ENCODE data around the gene PPP1R36.
"Not testable (repeated sequence)": the region's sequence is repeated elsewhere in the genome, so short reads cannot be mapped to it uniquely, and the experiment has no call there.

Gene PPP1R36

DNA sequence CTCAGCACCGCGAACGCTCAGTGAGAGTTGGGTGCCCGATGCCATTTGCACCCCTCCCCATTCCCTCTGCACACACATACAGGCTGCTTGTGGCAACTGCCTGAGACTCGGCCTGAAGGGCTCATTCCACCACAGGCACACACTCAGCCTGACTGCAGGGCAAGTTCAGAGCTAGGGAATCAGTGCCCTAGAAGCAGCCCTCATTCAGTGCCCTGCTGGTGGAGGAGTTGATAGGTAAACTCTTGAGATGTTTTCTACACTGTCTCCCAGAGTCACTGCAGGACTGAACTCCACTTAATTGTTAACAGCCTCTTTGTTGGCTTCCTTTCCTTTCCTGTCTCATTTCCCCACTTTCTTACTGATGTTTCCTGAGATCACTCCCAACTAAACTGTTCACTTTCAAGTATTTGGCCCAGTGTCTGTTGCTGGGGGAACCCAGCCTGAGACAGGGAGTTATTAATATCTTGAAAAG lies 16.9 kb downstream of the PPP1R36 start:
- no peak for DNase-seq (ENCODE audit: low read depth in 2 of 2)

DNA sequence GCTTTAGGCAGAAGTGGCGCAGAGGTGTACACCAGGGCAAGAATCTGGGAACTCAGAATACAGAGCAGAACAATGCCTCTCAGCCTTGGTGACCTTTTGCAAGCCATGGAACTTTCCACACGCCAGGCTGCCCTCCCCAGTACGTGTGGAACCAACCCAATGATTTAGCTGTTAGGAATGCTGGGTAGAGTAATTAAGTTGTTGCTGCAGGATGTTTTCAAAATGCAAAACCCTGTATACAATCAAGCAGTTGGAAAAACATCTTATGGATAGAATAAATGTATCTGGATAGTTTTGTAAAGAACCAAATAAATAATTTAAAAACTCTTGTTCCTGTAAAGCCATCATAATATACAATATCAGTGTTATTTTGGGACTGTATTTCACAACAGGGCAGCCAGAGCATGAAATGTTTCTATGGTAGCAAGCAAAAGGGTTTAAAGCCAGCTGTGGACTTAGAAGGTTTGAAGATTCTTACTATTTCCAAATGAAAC lies 19.4 kb downstream of the PPP1R36 start:
- no peak for DNase-seq (ENCODE audit: low read depth in 2 of 2)

DNA sequence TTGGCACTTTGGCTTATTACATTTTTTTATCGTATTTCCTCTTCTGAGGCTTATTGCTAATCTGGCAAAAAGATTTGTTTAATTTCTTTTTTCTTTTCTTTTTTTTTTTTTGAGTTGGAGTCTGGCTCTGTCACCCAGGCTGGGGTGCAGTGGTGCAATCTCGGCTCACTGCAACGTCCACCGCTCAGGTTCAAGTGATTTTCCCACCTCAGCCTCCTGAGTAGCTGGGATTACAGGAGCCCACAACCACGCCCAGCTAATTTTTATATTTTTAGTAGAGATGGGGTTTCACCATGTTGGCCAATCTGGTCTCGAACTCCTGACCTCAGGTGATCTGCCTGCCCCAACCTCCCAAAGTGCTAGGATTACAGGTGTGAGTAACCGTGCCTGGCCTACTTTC lies 19.9 kb downstream of the PPP1R36 start:
- DNase-seq (ENCODE audit: low read depth in 2 of 2): not testable (repeated sequence)

DNA sequence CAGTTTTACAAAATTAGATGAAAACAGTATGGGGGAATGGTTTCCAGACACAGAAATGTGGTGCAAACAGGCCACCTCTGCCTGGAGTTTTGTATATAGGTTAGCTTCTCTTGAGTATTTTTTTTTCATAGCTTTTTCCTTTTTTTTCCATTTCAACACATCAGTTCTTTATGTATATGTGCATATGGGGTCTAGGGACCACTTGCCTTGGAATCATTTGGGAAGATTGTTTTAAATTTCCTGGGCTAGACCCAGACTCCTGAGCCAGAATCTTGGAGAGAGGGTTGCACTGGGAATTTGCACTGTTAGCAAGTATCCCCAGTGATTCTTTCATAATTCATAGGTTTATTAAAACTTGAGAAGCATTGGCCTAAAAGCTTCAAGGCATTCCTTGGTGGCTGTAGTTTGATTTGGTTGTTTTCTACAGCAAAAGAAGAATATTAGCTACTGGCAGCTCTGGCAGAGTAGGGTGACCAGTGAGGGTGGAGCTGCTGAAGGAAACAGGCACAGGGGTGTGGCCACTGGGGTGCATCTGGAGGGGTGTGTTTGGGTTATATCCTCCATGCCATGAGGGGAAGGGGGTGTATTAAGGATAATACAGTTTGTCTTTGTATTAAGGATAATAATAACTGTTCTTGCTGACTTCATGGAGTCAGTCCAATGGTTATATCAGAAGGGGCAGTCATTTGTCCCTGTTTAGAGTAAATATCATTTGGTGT lies 22.8 kb downstream of the PPP1R36 start:
- no peak for DNase-seq (ENCODE audit: low read depth in 2 of 2)

DNA sequence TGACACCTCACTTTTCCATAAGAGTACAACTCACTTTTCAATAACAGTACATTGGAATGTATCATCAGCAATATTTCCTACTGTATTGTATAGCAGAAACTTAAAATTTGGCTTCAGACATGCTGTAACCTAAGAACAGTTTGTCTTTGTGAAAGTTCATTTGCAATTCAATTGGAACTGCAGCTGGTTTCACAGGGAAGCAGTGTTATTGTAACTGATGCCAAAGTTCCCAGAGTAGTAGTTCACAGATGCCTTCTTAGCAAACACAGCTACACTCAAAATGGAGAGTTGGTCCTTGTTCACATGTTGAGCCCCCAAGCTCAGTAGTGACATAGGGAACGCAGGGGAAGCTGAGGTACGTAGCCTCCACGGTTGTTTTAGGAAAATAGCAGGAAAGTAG lies 23.3 kb downstream of the PPP1R36 start:
- no peak for DNase-seq (ENCODE audit: low read depth in 2 of 2)

DNA sequence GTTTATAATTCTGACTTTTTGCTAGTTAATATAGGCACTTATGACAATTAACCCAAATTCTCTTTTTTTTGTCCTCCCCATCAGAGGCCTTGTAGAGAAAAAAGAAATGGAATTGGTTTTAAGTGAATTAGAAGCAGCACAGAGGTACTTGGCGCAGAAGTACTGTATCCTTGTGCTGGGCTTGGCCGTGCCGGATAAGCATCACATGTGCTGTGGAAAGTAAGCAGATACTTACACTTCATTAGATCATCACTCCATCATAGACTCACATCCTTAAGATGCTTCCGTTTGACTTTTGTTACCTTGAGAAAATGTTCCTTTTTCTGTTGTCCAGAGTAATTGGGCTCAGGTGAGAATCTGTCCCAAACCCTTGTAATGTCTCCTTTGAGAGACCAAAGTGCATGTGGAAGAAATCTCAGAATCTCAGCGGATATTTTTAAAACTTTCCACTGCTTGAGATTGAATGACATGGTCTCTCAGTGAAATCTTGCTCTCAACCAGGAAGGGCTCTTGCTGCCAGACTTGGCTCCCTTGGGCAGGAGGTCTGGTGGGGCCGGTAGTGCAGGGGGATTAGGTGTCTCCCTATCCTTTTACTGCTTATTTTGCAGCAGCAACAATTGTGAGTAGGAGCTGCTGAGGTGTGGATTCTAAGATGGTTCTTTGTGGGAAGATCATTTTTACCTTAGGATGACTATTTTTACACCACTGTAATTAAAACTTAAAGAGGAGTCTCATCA lies 24.8 kb downstream of the PPP1R36 start:
- DNase-seq (ENCODE audit: low read depth in 2 of 2): no peak

DNA sequence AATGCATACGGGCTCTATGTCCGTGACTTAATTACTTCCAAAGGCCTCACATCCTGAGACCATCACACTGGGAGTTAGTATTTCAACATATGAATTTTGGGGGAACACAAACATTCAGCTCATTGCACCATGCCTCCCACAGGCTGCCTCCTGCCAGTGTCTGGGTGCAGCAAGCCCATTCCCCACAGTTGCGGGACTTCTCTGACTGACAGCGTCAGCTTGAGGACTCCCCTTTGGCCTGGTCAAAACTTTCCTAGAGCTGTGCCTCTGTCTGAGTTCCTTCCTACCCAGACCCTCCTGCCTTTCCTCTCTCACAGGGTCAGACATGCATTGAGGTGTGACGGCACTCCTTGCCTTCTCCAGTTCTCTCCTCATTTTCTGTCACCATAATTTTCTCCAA lies 27.4 kb downstream of the PPP1R36 start:
- DNase-seq (ENCODE audit: low read depth in 2 of 2): no peak

DNA sequence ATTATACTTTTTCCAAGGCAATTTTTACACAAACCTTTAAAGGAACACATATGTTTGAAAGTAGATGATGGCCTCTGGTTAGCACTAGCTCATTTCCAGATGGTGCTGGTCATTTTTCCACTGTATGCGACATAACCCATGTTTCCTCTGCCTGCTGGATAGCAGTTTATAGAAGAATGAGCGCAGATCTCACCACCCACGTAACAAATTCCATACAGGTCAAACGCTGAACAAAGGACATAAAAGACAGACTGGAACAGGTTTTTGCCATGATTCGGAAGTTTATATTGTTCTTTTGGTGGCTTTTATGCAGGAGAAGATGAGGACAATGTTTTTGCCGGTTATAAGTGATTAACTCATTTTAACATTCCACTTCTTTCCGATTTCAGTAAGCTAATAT lies 30.7 kb downstream of the PPP1R36 start:
- DNase-seq (ENCODE audit: low read depth in 2 of 2): no peak

DNA sequence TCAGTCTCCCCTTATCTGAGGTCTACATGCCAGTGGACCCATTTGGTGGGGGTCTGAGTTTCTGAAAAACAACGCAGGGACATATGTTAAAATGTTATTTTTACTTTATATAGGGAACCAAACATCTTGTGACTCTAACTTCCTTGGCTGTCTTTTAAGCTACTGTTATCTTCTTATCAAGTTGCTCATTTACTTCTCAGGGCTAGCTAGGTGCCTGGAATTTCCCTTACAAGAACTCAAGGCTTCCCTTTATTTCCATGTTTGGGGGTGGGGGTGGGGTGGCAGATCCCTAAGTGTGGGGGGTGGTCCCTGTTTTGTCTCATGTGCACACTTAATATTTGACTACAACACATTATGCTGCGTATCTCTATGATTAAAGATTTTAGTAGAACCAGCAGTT lies 31.6 kb downstream of the PPP1R36 start:
- no peak for DNase-seq (ENCODE audit: low read depth in 2 of 2)

DNA sequence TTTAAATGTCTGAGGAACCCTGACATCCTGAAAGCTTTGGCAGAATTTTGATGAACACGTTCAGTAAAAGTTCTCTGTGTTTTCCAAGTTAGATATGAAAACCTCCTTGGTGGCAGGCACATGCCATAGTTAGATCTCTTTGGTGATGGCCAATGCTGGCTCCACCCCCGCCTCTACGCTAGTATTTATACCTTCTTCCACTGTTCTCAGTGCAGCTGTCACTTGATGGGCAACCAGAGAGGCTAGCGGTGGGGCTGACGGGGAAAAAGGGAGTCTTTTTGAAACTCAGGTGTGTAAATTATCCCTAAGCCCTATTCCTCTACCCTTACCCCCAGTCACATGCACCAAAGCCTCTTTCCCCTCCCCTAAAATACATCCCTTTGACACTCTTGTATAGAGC lies 32.1 kb downstream of the PPP1R36 start:
- DNase-seq (ENCODE audit: low read depth in 2 of 2): no peak

DNA sequence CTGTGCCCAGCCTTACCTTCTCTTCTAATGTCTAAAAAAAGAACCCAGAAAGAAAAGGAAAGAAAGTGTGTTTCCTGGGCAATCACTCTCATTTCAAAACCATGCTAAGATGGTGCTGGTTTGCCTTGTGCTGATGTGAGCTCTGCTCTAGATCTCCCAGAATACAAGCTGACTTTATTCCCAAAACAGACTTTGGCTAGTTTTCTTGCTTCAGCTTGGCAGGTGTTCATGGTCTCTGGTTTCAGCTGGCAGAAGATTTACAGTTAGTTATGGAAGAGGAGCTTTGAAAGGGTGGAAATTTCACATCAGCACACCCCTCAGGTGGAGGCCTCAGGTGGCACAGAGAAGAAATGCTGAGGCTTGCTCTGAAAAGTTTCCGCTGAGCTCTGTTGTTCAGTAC lies 34.4 kb downstream of the PPP1R36 start:
- DNase-seq (ENCODE audit: low read depth in 2 of 2): no peak

DNA sequence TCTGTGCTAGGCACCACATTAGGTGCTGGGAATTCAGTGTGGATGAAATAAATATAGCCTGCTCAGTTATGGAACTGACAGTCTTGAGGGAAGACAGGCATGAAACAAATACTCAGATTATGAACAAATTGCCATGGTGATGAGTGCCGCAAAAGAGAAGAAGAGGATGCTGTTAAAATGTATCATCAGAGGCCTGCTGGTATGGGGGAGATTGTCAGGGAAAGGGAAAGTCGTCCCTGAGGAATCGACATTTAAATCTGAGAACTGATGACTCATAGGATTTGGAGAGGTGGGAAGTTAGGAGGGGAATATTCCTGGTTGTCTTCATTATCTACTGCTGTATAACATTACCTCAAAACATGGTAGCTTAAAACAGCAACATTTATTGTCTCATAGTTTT lies 42.0 kb downstream of the PPP1R36 start:
- DNase-seq (ENCODE audit: low read depth in 2 of 2): no peak

DNA sequence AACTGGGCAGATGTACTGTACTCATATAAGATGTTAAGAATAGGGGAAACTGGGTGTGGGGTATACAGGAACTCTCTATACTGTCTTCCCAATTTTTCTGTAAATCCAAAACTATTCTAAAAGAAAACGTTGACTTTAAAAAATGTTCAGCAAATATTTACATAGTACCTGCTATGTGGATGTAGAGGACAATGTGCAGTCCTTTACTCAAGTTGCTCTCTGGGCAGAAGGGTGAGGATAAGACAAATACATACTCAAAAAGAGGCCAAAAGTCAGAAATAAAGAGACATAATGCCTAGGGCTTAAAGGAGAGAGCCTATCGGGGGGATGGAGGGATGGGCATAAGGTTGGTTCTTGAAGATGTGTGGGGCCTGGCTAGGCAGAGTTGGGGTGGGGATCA lies 44.7 kb downstream of the PPP1R36 start:
- DNase-seq (ENCODE audit: low read depth in 2 of 2): no peak

DNA sequence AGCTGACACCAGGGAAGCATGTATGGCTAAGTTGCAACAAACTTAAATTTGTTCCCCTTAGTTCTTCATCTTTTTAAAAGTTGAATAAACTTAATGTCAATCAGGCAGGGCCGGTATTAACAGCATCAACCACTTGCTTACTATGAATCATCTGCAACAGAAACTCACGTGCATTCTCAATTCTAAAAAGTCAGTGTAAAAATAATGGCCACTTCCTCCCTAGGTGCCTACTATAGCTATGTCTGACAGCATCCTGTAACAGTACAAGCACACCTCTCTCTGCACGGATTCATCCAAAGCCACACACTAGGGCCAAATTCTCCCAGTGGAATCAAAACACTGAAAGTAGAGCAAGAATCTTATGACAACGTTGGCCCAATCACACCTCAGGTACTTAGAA lies 48.6 kb downstream of the PPP1R36 start:
- DNase-seq (ENCODE audit: low read depth in 2 of 2): no peak

DNA sequence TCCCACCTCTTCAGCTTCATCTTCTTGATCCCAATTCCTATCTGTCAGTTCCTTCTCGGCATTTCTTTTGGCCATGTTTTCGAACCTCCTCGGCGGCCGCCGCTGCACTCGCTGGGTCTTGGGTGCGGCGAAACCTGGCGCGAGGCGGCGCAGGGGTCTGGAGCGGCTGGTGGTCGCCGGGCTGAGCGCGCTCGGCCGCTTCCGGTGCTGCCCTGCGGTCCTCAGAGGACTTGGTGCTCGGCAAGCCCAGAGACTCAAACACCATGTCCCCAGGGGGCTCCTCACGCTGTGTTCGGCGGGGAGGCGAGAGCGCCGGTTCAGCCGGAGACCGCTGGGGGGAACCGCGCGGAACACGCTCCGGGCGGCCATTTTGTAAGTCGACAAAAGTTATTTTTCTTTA lies 51.8 kb downstream of the PPP1R36 start:
- DNase-seq (ENCODE audit: low read depth in 2 of 2): no peak

DNA sequence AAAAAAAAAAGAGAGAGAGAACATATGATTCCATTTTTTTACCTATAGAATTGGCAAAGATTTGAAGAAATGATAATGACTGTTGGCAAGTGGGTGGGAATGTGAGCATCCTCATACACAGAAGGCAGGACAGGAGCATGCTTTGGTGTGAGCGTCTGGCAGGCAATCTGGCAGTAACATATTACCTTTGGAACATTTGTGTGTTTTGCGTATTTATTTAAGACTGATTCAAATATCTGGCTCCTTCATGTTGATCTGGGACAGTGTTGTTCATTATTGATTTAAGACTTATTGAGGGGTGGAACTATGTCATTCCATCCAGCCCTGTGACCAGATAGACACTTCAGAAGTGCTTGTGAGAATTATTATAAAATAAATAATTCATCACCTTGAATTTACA lies 53.1 kb downstream of the PPP1R36 start:
- no peak for DNase-seq (ENCODE audit: low read depth in 2 of 2)

DNA sequence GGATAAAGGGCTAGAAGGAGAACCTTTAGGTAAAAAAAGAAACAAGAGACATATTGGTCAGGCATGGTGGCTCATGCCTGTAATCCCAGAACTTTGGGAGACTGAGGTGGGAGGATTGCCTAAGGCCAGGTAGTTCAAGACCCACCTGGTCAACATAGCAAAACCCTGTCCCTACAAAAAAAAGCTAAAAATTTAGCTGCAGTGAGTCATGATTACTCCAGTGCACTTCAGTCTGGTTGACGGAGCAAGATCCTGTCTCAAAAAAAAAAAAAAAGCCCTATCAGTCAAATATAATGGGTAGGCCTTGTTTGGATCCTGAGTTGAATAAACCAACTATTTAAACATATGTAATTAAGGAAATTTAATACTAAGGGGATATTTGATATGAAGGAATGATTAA lies 54.2 kb downstream of the PPP1R36 start:
- no peak for DNase-seq (ENCODE audit: low read depth in 2 of 2)

DNA sequence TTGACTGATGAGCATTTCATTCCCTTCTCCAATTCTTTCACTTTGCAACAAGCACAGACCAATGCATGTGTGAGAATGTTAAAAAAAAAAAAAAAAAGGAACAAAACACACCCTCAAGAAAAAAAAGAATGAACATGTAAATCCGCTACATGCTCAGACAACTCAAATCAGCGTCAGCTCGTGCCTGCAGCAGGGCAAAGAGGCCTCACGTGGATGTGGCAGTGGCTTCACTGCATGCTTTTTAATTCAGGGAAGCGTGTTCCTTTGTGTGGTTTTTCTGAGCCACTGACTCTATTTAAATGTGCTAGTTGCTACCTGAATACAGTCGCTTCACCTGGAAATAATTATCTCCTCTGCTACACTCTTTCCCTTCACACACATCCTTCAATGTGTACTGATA lies 55.1 kb downstream of the PPP1R36 start:
- DNase-seq (ENCODE audit: low read depth in 2 of 2): no peak

DNA sequence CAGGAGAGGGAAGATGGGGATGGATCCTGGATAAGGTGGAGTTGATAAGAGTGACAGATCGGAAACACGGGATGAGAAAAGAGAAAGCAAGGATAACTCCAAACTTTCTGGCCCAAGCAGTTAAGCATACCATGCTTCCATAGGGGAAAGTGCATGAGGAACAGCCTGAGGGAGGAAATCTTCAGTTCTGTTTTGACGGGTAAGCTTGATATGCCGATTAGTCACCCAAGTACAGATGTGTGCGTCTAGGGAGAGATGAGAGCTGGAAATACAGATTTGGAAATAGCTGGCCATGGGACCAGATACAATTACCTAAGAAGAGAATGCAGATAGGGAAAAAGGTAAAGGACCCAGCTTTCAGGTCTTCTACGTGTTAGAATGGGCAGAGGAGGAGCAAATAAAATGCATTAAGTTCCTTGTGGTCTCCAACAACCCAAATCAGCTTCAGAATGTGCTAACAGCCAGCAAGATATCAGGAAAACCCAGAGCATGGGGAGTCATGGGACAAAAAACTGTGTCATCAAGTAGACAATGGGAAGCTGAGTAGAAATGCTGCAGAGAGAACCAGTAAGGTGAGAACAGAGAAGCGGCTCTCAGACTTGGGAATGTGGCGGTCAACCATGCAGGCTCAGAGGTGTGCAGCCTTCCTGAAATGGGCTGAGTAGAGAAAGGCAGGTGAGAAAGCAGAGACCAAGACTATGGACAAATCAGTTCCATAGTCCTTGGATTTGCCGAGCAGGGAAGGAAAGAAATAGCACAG lies 56.3 kb downstream of the PPP1R36 start:
- no peak for DNase-seq (ENCODE audit: low read depth in 2 of 2)

DNA sequence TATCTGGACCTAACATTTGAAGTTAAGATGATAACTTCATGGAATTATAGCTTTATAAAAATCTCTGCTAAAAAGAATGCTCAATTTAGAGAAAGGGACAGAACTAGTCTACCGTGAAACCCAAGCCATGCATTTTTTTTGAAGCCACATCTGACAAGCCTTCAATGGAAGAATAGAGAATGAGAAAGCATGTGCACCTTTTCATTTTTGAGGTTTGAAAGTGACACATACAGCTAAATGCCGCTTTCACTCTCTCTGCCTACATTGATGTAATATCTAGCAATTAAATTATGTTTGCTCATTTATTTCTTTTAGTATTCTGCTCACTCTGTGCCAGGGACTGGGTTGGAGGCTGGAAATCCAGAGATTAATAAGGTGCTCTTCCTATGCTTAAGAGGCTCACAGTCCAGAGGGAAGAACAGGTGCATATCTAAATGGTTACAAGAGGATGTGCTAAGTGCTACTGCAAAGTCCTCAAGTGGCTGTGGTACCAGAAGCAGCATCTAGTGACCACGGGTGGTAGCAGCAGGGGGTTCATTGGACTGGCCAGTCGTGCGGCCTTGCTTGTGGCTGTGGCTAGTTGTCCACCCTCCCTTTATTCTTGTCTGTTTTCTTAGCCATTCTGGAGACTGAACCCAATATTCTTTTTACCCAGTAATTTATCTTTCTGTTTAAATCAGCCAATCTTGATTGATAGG lies 60.4 kb downstream of the PPP1R36 start:
- no peak for DNase-seq (ENCODE audit: low read depth in 2 of 2)

DNA sequence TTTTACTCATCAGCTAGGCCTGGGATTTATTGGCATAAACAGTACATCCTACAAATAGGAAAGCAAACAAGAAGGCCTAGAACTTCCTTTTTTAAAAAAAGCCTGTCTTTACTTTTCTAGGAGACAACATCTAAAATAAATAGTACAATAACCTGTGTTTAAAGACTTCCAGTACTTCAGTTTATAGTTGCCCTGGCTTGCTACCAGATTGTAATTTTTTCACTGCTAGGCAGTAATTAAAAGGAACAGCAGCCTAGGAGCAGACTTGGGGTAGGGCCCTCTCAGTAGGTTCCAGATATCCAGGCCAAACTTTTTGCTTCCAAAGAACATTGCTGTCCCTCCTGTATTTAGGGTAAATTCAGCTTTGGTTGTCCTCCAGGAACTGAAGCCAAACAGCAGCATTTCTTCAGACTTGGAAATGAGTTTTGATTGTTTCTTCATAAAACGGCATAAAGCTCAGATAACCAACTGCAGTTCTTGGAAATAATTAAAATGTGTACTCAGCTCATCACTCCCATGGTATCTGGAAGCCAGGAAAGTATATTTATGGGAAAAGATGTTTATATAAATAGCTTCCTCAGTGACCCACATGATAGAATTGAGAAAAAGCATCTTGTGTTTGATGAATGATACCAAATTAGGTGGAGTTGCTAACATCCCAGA lies 61.7 kb downstream of the PPP1R36 start:
- DNase-seq (ENCODE audit: low read depth in 2 of 2): no peak

DNA sequence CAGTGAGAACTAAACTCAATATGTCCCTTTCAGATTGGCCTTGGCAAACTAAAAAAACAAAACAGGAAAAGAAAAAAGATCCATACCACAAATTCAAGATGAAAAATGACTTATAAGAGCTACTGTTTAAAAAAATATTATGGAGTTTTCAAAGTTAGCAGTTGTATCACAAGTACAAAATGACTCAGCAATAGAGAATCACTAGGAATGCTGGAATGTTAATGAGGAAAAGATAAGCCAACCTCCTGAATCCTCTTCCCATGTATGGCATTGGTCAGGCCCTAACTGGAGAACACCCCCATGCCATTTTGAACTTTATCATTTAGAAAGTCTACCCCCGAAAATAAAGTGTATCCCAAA lies 62.2 kb downstream of the PPP1R36 start:
- no peak for DNase-seq (ENCODE audit: low read depth in 2 of 2)

All from stimulated activated CD8-positive, alpha-beta memory T cell treated with anti-CD3 and anti-CD28 coated beads, Interleukin-15, amount 100 ng/mL, for 4 hours (primary cell).